HG03039 (cell line): ENCODE results near the gene NAP1L1.

ENCODE experiments used
- ATAC-seq: cut with Tn5 transposase; IDR thresholded peaks from one replicate; pipeline ENCODE4 v1.9.1; 2021; ENCODE audit warnings: mild to moderate bottlenecking, moderate library complexity; ENCODE audit not compliant: unreplicated experiment

Gene NAP1L1

DNA sequence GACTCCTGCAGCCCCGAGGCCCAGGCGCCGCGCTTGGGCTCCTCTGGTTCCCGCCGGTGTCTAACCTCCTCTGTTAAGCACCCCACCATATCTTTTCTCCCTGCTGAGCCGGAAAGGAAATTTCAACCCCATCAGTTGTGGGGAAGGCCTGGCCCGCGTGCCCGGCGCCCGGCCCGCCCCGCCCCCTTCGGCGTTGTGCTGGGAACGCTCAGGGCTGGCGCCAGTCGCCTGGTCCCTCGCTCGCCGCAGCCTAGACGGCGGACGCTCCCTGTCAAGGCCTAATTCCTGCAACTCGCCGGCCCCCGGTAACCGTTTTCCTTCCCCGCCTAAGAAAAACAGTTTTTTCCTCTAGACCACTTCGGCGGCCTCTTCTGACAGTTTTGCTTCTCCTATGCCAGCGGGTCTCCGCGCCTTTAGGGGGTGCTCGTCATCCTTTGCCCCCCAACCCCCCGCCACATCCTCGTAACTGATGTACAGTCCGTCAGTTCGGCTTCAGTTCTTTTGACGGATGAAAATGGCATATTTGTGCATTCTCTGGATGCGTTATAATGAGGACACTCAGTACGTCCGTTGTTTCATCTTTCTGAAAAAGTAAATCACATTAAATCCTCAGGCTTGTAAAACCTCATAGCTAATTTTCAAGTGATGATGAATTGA is 506 bp upstream of the NAP1L1 start:
- peak; percentile 56 for ATAC-seq

DNA sequence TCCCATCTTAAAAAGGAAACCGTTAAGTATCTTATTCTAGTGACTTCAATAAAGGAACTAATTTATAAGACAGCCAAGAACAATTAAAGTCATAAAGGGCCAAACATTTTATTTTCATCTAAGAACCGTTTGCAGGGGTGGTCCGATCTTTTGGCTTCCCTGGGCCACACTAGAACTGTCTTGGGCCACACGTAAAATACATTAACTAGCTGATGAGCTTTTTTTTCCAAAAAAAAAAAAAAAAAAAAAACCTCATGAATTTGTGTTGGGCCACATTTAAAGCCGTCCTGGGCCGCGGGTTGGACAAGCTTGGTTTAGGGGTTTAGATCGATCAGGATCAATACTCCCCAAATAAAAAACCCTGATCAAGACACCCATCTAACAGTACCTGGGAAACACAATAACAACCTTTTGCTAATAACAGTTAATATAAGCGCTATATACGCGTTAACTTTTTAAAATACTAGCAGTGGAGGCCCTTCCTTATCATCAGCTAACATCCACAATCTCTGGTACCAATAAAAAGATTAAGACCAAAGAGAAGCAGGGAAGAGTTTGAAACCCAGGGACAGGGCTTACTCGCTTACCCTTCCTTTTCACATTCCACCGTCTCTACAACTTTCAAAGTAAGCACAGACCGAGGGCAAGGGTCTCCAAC is 1.1 kb downstream of the NAP1L1 start:
- no peak for ATAC-seq

DNA sequence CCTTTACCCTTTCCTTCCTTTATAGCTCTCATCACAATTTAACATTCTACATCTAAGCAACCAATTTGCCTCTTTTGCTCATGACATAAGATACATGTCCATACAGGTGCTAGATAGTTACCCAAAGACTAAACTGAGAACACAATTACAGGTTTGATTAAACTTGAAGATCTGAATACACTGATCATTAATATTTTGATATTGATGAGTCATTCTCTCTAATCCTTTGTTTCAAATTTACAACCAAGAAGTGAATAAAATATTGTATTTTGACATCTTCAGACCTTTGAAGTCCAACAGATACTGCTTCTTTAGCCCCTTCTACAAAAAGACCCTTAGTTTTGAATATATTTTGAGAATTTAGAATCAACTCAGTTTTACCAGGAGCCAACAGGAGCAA is 2.6 kb downstream of the NAP1L1 start:
- ATAC-seq, result no peak

DNA sequence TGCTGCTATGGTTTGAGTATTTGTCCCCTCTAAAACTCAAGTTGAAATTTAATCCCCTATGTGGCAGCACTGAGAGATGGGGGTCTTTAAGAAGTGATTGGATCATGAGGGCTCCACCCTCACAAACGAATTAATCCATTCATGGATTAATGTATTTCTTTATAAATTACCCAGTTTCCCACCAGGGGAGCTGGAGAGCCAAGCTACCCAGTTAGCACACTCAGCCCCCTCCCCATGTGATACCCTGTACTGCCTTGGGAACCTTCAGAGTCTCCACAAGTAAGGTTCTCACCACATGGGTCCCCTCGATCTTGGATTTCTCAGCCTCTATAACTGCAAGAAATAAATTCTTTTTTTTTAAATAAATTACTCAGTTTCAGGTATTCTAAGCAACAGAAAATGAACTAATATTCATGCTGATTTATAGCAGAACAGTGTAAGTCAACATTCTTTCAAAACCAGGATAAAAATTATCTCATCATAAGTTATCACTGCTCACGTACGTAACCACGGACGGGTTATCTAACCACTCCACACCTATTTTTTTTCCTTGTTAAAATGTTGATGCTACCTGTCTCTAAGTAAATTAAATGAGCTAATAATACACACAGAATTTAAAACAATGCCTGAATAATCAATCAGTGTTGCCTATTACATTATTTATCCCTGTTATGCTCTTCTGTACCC is 3.6 kb downstream of the NAP1L1 start:
- ATAC-seq, result no peak

DNA sequence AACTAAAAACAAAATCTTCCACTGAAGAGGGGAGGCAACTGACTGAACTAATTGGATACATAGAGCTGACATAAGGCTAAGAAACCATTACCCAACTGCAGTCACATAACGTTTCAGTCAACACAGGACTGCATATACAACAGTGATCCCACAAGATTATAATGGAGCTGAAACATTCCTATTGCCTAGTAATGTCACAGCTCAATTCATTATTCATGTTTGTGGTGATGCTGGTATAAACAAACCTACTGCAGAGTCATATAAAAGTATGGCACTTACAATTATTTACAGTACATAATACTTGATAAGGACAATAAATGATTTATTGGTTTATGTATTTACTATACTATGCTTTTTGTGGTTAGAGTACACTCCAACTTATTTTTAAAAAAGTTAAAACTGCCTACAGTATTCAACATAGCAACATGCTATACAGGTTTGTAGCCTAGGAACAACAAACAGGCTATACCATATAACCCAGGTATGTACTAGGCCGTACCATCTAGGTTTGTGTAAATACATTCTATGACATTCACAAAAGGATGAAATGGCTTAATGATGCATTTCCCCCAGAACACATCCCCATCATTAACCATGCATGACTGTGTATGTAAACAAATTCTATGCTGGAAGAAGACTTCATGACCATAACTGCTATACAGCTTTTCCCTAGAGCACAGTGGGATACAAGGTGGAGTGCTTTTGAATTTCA is 4.3 kb downstream of the NAP1L1 start:
- ATAC-seq, result no peak

DNA sequence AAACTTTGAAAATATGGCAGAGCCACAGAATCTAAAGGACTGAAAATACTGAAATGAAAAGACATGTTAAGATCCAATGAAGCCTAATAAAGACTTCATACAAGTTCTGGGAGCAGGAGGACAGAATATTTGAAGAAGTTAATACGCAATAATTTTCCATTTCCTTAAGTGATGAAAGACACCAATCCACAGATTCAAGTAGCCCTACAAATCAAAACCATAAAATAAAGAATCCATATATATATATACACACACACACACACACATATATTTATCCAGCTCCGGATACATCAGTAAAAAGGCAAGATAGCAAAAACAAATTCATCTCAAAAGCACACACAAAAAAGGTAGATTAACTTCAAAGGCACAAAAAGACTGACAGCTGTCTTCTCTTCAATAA is 5.7 kb downstream of the NAP1L1 start:
- no peak for ATAC-seq

DNA sequence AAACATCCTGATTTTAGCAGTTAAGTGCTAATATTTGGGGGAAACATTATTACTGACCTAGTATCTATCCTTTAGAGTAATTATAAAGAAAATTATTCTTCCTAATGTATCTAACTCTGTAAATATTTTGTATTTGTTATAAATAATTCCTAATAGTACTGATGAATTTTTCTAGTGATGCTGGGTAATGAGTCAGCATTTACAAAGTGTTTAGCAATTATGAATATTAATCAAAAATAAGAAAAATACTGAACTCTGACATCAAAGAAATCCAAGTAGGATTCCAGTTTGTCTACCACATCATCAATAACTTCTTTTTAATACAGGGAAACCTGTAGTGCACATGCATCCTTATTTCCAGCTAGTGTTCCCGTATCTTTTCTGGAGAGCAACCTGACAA is 9.0 kb downstream of the NAP1L1 start:
- no peak for ATAC-seq

DNA sequence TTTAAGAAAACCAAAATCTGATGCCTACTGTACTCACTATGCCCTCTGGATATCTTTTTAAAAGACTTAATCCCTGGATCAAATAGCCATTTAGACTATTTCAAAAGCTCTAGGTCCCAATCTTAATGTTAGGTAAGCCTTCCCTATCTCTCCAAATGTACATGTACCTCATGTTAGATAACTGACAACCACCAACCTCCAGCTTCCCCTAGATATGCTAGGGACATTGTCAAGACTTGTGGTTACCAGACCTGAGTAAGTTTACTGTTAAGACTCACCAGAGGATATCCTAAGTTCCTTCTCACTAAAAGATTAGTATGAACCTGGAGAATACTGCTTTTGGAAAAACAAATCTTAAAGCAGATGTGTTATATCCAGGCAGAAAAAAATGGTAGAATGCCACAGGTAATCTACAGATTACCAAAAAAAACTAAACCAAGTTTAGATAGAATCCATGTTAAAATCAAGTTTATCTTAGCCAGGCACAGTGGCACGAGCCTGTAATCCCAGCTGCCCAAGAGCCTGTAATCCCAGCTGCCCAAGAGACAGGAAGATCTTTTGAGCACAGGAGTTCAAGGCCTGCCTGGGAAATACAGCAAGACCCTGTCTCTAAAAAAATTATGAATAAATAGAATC is 9.7 kb downstream of the NAP1L1 start:
- ATAC-seq, result no peak

DNA sequence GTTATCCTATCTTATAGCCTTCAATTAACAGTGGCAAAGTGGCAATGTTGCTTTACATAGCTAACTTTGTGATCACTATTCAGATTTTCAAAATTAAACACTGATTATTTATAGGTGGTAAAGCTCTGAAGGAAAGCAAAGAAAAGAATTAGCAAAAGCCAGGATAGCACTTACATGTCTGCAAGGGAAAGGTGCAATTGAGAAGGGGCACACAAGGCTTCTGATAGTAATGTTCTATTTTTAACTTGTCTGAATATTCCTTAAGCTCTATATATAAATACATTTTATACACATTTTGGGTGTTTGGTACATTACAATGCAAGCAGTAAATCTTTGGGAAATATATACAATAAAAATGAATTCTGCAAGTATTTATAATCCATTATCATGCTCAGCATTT is 10.9 kb downstream of the NAP1L1 start:
- ATAC-seq, result no peak

DNA sequence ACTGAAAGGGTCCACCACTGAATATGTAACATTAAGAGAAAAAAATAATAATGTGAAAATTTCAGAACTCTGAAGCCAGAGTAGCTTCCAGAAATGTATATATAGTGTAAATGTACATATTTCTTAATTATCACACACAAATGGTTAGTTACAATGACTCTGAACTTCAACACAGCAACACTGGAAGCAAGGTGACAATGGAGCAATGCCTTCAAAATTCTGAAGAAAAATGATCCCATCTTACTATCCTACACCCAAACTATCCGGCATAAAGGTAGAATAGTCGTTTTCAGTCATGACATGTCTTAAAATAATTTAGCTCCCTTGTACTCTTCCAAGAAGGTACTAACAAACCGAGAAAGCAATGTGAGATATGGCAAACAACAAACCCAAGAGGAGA is 11.9 kb downstream of the NAP1L1 start:
- no peak for ATAC-seq

DNA sequence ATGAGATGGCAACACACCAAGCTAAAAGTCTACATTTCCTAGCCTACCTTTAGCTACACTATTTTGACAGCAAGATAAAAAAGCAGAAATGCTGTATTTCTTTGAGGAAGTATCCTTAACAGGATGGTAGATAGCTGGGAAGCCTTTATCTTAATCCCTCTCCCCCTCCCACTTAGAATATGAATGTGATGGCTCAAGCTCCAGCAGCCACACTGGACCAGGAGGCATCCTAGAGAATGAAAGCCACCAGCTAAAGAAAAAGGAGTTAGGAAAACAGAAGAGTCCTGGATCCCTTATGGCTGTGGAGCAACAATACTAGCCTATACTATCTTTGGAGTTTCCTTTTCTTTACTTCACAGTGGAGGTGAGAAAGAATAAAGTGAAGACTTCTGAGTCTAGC is 15.1 kb downstream of the NAP1L1 start:
- no peak for ATAC-seq

DNA sequence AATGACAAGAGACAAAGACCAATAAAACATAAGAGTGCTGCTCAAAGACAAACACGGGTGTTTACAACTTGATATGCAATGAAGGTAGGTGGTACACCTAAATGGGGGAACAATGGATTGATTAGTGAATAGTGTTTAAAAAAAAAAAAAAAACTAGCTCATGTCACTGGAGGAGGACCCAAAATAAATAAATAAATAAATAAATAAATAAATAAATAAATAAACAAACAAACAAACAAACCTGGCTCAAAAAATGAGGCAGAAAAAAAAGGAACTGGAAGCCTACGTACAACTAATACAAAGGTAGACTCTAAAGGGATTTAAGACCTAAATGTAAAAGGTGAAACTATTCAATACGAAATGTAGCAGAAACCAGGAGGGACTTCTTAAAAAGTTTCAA is 18.6 kb downstream of the NAP1L1 start:
- ATAC-seq, result no peak

DNA sequence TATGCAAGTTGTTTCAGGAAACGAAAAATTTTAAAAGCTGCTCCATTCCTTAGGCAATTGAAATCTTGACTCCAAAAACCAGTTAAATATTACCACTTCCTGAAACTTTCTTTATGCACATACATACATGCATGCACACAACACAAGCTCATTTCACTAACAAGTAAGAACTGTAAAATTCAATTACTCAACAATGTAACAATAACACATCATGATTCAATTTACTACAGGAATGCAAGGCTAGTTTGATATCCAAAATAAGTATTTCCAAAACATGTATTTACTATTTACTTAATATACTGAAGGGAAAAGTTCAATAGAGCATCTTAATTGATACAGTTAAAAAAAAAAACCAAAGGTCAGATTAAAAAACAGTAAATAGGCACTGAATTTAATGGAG is 19.6 kb downstream of the NAP1L1 start:
- ATAC-seq, result no peak

DNA sequence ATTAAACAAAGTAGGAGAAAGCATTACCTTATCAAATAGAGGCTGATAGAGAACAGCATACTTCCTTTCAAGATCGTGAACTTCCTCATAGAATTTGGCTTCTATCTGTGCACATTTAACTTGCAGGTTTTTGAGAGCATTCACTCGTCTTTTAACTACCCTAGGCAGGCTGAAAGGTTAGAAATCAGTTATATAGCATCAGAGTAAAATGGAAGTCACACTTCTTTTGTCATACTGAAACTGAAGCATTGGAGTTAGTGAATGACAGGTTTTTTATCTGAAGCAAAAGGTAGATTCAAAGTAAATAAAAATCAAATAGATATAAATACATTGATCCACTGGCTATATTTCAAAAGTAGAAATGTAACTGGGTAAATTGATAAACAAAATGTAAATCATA is 24.4 kb downstream of the NAP1L1 start:
- no peak for ATAC-seq

DNA sequence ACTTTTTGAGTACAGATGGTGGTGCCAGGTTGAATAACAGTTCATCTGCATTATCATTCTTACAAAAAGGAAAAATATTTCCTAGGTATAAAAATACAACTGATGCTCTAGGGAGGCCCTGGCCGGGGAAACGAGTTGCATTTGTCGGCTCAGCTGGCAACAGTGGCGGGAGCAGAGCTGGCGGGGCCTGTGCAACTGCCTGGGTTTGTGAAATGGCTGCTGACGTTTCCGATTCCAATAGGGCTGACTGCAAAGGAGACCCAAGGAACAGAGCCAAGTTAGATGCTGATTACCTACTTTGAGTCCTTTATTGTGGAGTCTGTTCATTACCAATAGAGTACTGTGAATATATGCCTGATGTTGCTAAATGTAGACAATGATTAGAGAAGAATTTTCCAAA is 27.2 kb downstream of the NAP1L1 start:
- ATAC-seq, result no peak

DNA sequence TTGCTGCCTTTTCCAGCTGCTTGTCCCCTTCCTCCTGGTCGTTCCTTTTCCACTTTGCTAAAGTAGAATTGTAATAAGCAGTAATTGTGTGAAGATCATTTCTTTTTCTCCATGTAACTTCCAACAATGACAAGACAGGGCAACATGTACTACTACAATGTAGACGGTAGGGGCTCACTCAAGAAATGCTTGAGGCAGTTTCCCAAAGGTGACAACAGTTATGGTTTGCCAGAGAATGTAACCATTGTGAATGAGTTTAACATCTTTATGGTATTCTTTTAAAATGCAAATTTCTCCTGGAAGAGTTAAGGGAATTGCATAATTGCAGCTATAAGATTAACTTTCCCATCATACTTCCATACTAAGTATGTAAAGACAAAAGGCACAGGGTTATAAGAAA is 29.1 kb downstream of the NAP1L1 start:
- ATAC-seq, result no peak

DNA sequence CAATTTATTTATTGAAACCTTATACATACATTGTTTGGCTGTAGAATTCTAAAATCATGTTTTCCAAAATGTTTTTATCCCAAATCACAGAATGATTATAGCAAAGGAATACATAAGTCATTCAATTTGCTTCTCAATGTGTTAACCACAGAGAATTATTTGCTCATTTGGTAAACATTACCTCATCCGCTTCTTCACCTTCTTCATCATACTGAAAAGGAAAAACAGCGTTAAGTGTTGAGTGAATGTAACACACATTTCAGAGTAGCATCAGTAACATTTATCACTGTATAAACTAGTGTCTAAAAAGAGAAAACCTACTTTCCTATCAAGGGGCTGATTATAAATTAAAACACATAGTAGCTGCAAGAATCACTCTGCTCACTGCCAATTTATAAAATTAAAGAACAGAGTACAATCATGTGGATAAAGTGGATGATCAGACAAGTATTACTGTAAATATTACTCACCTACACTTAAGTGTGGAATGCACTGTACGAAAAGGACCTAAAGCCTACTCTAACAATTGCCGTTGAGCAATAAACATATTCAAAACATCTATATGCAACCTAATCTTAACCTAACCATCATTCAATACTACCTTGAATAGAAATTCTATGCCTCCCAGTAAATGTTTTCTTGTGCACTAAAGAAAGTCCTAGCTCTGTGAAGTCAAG is 34.8 kb downstream of the NAP1L1 start:
- no peak for ATAC-seq

DNA sequence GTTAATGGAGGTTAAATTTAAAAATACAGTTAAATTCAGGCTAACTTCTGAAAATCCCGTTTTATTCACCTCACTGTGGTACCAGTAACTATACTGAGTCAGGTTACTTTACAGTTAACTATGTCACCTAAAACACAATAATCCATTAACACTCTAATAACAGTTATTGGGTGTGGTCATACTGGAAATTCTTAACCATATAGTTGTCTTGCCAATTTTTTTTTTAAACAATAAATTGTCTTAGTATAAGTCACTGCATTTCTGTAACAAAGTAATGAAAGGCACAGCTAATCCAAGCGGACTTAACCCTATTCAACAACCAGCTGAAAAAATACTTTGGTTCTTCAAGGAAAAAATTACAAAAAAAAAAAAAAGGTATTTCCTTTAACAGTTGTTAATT is 36.7 kb downstream of the NAP1L1 start:
- ATAC-seq, result no peak

DNA sequence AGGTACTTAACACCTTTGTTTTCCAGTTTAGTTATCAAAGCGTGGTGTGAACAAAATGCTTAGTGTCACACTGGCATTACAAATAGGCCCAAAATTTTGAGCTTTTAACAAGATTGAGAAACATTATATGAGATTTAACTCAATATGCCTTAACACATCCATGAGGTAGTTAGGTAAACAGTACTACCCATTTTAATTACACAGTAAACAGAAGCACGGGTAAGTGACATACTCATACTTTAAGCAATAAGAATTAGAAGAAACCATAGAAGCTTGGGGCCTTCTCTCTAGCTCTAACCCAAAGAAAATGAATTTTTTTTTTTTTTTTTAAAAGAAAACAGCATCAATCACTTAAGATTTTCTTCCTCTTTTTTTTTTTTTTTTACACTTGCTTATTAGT is 37.4 kb downstream of the NAP1L1 start:
- no peak for ATAC-seq

DNA sequence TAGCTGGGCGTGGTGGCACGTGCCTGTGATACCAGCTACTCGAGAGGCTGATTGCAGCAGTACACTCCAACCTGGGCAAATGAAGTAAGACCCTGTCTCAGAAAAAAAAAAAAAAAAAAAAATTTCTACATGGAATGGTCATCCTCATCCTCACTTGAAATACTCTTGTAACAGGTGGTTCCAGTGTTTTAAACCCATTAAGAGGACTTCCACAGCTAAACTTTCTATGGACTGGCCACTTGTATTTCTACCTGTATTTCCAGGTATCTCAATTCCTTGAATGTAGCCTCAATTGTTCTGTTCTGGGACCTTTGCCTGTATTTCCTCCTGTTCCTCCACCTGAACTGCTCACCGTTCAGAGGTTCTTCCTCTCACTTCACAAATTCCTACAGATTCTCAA is 41.1 kb downstream of the NAP1L1 start:
- ATAC-seq, result no peak

DNA sequence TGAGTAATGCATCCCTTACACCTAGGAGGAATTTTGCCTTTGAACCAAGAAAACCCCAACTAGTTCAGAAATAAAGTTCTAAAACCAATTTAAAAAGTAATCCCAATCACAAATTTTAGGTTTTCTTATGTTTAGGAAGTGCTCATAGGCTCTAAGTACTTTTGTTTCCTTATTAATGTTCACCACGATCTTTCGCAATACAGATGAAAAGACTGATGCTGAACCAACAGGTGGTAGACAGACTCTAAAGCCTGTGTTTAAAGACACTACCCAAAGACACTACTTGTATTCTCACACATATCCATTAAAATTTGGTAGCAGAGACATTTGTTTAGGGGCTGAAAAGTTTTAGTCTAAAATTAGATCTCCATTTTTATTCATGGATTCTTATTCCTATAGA is 42.3 kb downstream of the NAP1L1 start:
- ATAC-seq, result no peak
